Body of pancreas (tissue), 4 donors: ENCODE measurements around the gene CCDC8.

Experiments used
- POLR2A ChIP-seq, 3 donors: fragments of 450-650 bp; IDR thresholded peaks; one replicate each; pipeline ENCODE4 v1.6.1; 2016; ENCODE audit warnings: antibody characterized with exemption in 3 of 3, mild to moderate bottlenecking in 2 of 3
- TF ChIP-seq, protein P1 (sequence below), 7 experiments: fragments of 450-650 bp in 4 of 7; fragments of 200-600 bp in 3 of 7; sonication (generic) in 3 of 7; IDR thresholded peaks; one replicate each; pipeline ENCODE4 v1.5.1; 2016 to 2019; ENCODE audit warnings: antibody characterized with exemption in 7 of 7

GRCh38 chr19:46429999-46430398 lies 16.6 kb upstream of the CCDC8 start:
- TF ChIP-seq, protein P1, sequence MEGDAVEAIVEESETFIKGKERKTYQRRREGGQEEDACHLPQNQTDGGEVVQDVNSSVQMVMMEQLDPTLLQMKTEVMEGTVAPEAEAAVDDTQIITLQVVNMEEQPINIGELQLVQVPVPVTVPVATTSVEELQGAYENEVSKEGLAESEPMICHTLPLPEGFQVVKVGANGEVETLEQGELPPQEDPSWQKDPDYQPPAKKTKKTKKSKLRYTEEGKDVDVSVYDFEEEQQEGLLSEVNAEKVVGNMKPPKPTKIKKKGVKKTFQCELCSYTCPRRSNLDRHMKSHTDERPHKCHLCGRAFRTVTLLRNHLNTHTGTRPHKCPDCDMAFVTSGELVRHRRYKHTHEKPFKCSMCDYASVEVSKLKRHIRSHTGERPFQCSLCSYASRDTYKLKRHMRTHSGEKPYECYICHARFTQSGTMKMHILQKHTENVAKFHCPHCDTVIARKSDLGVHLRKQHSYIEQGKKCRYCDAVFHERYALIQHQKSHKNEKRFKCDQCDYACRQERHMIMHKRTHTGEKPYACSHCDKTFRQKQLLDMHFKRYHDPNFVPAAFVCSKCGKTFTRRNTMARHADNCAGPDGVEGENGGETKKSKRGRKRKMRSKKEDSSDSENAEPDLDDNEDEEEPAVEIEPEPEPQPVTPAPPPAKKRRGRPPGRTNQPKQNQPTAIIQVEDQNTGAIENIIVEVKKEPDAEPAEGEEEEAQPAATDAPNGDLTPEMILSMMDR (IDR thresholded peaks at IDR 0.05): no peak
- TF ChIP-seq POLR2A (IDR thresholded peaks at IDR 0.05): no peak
